MCF 10A (cell line): ENCODE data around the gene FBXL3. TPM values are rescaled to one million over a fixed set of nuclear protein-coding genes. Genes with fewer than 3 reads are reported as not detected.

ENCODE experiments used
- BruUV-seq: library from RNA; stranded (reverse); fragments of 400-500 nt; replicated peaks from 2 replicates; lab custom pipeline; 2021; lab: Mats Ljungman, UMichigan
- CTCF ChIA-PET: fragments of 300-600 bp; sonication (Branson Sonifier 250); formaldehyde crosslinking; extraction: SDS; loops from one replicate; lab custom pipeline; 2021; ENCODE audit warnings: antibody characterized with exemption, inconsistent platforms; lab: Yijun Ruan, JAX
- POLR2A ChIA-PET: fragments of 300-600, 350-650 bp; sonication (Branson Sonifier 250); formaldehyde crosslinking; extraction: SDS; loops from one replicate; lab custom pipeline; 2020; ENCODE audit warnings: antibody characterized with exemption, inconsistent platforms; lab: Yijun Ruan, JAX
- DNase-seq: peaks from one replicate; pipeline ENCODE4 v3.0.0-alpha.2; 2018; ENCODE audit not compliant: unreplicated experiment
- H3K27ac Mint-ChIP-seq: one replicate; pipeline ENCODE4 v1.8.0; 2022; ENCODE audit warnings: mild to moderate bottlenecking, low read depth, mixed read lengths; ENCODE audit not compliant: unreplicated experiment
- H3K27me3 Mint-ChIP-seq: one replicate; pipeline ENCODE4 v1.8.0; 2022; ENCODE audit warnings: mixed read lengths; ENCODE audit not compliant: insufficient read depth, unreplicated experiment
- H3K36me3 Mint-ChIP-seq: one replicate; pipeline ENCODE4 v1.8.0; 2022; ENCODE audit warnings: mild to moderate bottlenecking, moderate library complexity, mixed read lengths; ENCODE audit not compliant: insufficient read depth, unreplicated experiment
- H3K4me1 Mint-ChIP-seq: one replicate; pipeline ENCODE4 v1.8.0; 2022; ENCODE audit warnings: mixed read lengths; ENCODE audit not compliant: insufficient read depth, unreplicated experiment
- H3K4me3 Mint-ChIP-seq: one replicate; pipeline ENCODE4 v1.8.0; 2022; ENCODE audit warnings: mild to moderate bottlenecking, moderate library complexity, mixed read lengths; ENCODE audit not compliant: unreplicated experiment
- H3K9me3 Mint-ChIP-seq: one replicate; pipeline ENCODE4 v1.8.0; 2022; ENCODE audit warnings: mixed read lengths; ENCODE audit not compliant: unreplicated experiment
- CTCF ChIP-seq: fragments of 200-600 bp; IDR thresholded peaks from one replicate; pipeline ENCODE4 v1.8.0; 2022; ENCODE audit warnings: antibody characterized with exemption, mild to moderate bottlenecking; ENCODE audit not compliant: unreplicated experiment
- intact Hi-C: fragments of 100-400 bp; cut with micrococcal nuclease; formaldehyde crosslinking; loops from 2 replicates; pipeline ENCODE4 v1.14.1; 2022
- total RNA-seq: library from RNA; stranded (reverse); gene quantifications from 2 replicates; pipeline ENCODE4 v1.2.3, GENCODE V29; 2022

FBXL3 gene
- total RNA-seq, 1 experiment from 2014 or later = 34.9 TPM

GRCh38 chr13:77022341-77022740, 4.6 kb downstream of the FBXL3 start:
- TF ChIP-seq CTCF = no peak
- no peaks in the 10 kb centered on the region for H3K9me3 Mint-ChIP-seq
- BruUV-seq = no TSS peak
- H3K27me3 Mint-ChIP-seq = no peaks in the 10 kb centered on the region
- H3K4me3 Mint-ChIP-seq = peak overlapping the region; percentile 16
- H3K4me1 Mint-ChIP-seq = peaks cover 26% of the 10 kb centered on the region
- ChIA-PET CTCF (interaction anchor here (1.0 kb wide), 1 partner anchor 33 kb away, joined by 4 read pairs; no protein-coding TSS in a partner anchor), POLR2A (interaction anchor here (1.0 kb wide), 1 partner anchor 30 kb away, joined by 3 read pairs; no protein-coding TSS in a partner anchor)
- H3K27ac Mint-ChIP-seq = no peak overlapping the region
- intact Hi-C loops = no loop called here
- DNase-seq = peak; percentile 13
- peaks cover 24% of the 10 kb centered on the region for H3K36me3 Mint-ChIP-seq

GRCh38 chr13:77019756-77020155, 7.2 kb downstream of the FBXL3 start:
- no peak for DNase-seq
- Mint-ChIP-seq H3K9me3 (no peaks in the 10 kb centered on the region), H3K27me3 (no peaks in the 10 kb centered on the region), H3K4me1 (peaks cover 21% of the 10 kb centered on the region), H3K4me3 (no peak overlapping the region), H3K36me3 (peaks cover 46% of the 10 kb centered on the region), H3K27ac (no peak overlapping the region)
- intact Hi-C loops = no loop called here
- BruUV-seq = no TSS peak
- ChIA-PET CTCF (interaction anchor here (1.0 to 4.0 kb wide), 2 partner anchors 17 to 134 kb away, joined by 3 to 38 read pairs; no protein-coding TSS in a partner anchor), POLR2A (interaction anchor here (1.1 kb wide), 1 partner anchor 27 kb away, joined by 4 read pairs; no protein-coding TSS in a partner anchor)
- TF ChIP-seq CTCF = no peak

DNA sequence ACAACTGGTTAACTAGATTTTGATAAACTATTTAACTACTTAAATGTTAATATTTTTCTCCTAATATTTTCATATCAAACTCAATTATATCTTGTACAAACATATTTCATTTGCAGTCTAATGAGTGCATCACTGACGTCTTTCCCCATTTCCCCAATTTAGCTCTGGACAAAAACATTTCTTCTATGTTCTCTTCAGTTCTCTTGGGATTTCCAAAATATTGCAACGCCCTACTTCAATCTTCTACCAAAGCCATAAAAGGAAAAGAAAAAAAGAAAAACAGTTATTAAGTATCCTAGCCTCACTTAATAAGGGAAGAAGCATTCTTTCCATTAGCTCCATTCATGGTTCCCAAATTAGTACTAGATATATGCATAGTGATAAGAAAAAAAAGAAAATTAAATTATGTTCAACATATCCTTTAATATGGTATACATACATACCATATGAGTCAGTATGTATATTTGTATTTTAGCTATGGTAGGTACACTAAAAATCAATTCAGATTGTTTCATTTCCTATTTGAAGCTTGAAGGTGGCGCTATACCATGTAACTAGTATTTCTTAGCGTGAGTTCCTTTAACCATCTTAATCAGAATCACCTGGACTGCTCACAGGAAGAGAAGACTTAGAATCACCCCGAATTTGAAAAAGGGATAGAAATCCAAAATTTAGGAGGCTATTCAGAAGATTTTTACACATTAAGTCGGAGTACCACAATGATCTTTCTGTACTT, 9.9 kb downstream of the FBXL3 start:
- BruUV-seq = no TSS peak
- H3K27me3 Mint-ChIP-seq = no peaks in the 10 kb centered on the region

More for the DNA sequence above, 9.9 kb downstream of the FBXL3 start:
- no peak for DNase-seq
- CTCF ChIA-PET = interaction anchor here (0.7 to 4.0 kb wide), 5 partner anchors 9 to 387 kb away, joined by 3 to 38 read pairs (median 3); no protein-coding TSS in a partner anchor
- peaks cover 65% of the 10 kb centered on the region for H3K36me3 Mint-ChIP-seq
- H3K4me1 Mint-ChIP-seq = peaks cover 9% of the 10 kb centered on the region
- no peak overlapping the region for H3K4me3 Mint-ChIP-seq
- POLR2A ChIA-PET = interaction anchor here (1.4 to 2.0 kb wide), 2 partner anchors 9 to 11 kb away, joined by 6 to 13 read pairs; partner anchors contain the start of gene FBXL3
- TF ChIP-seq CTCF = no peak
- no peaks in the 10 kb centered on the region for H3K9me3 Mint-ChIP-seq
- intact Hi-C loops = no loop called here
- H3K27ac Mint-ChIP-seq = no peak overlapping the region
